ENCODE data around the gene LAMB1. TPM values are rescaled to one million over a fixed set of nuclear protein-coding genes. Genes with fewer than 3 reads are reported as not detected.

The LAMB1 gene
- total RNA-seq, 1 experiment from 2014 or later, result 101 TPM

GRCh38 chr7:108007762-108008161 is 4.8 kb upstream of the LAMB1 start:
- CTCF ChIA-PET, result no interaction called here
- no peaks in the 10 kb centered on the region for H3K9me2 ChIP-seq (replicated peaks; ENCODE audit: low read length)
- H3K36me3 ChIP-seq (ENCODE audit: low read depth, low read length), result no peaks in the 10 kb centered on the region
- peaks cover 1% of the 10 kb centered on the region; the same call in 1 of the 2 replicates for H3K79me2 ChIP-seq (ENCODE audit: low read length)
- H3K9me3 ChIP-seq (ENCODE audit: low read length), result no peaks in the 10 kb centered on the region
- H2AFZ ChIP-seq (ENCODE audit: low read length), result no peak overlapping the region
- H3K27me3 ChIP-seq (ENCODE audit: low read length), result no peaks in the 10 kb centered on the region
- peaks cover 3% of the 10 kb centered on the region for H3F3A ChIP-seq (ENCODE audit: low read length, unreplicated experiment)
- ATAC-seq (no peak), DNase-seq (no peak)
- H4K20me1 ChIP-seq (ENCODE audit: low read length), result no peaks in the 10 kb centered on the region
- no peak overlapping the region for H3K9ac ChIP-seq (ENCODE audit: low read length)
- no TSS peak for BruUV-seq (replicated peaks)
- H3K4me3 ChIP-seq (ENCODE audit: low read length), result no peak overlapping the region
- H3K4me1 ChIP-seq (ENCODE audit: insufficient read depth, low read length), result peaks cover 42% of the 10 kb centered on the region
- TF ChIP-seq EZH2phosphoT487 (IDR thresholded peaks at IDR 0.05; ENCODE audit: borderline replicate concordance, low read length), result no peak
- TF ChIP-seq CTCF (conservative IDR thresholded peaks at IDR 0.05; ENCODE audit: low read depth, low read length), result no peak
- TF ChIP-seq EZH2 (IDR thresholded peaks at IDR 0.05; ENCODE audit: low read length, unreplicated experiment), result no peak
- POLR2A ChIA-PET (ENCODE audit: unreplicated experiment), result no interaction called here
- no peak overlapping the region for H3K4me2 ChIP-seq (ENCODE audit: low read length)
- intact Hi-C loops (cut with micrococcal nuclease), result loop anchor here (10.0 kb wide), 1 partner anchor 263 kb away; the partner anchor contains the start of gene CBLL1
- H3K27ac ChIP-seq (ENCODE audit: low read length), result no peak overlapping the region

- POLR2A ChIA-PET (ENCODE audit: unreplicated experiment), result no interaction called here
- intact Hi-C loops (cut with micrococcal nuclease), result loop anchor here (10.0 kb wide), 1 partner anchor 262 kb away; the partner anchor contains the start of gene CBLL1
Measured at GRCh38 chr7:108007261-108007660, 4.3 kb upstream of the LAMB1 start.

More at GRCh38 chr7:108007261-108007660, 4.3 kb upstream of the LAMB1 start:
- H3K4me3 ChIP-seq (ENCODE audit: low read length), result no peak overlapping the region
- H3K27me3 ChIP-seq (ENCODE audit: low read length), result no peaks in the 10 kb centered on the region
- no peaks in the 10 kb centered on the region for H3K9me3 ChIP-seq (ENCODE audit: low read length)
- DNase-seq (no peak), ATAC-seq (no peak)
- peaks cover 6% of the 10 kb centered on the region for H3K79me2 ChIP-seq (ENCODE audit: low read length)
- no peak overlapping the region for H3K4me2 ChIP-seq (ENCODE audit: low read length)
- no peaks in the 10 kb centered on the region for H3K36me3 ChIP-seq (ENCODE audit: low read depth, low read length)
- BruUV-seq (replicated peaks), result no TSS peak
- no peaks in the 10 kb centered on the region for H3K9me2 ChIP-seq (replicated peaks; ENCODE audit: low read length)
- peaks cover 3% of the 10 kb centered on the region for H3F3A ChIP-seq (ENCODE audit: low read length, unreplicated experiment)
- no peak overlapping the region for H3K27ac ChIP-seq (ENCODE audit: low read length)
- H2AFZ ChIP-seq (ENCODE audit: low read length), result no peak overlapping the region
- no peak for TF ChIP-seq EZH2 (IDR thresholded peaks at IDR 0.05; ENCODE audit: low read length, unreplicated experiment)
- TF ChIP-seq CTCF (conservative IDR thresholded peaks at IDR 0.05; ENCODE audit: low read depth, low read length), result no peak
- no peak for TF ChIP-seq EZH2phosphoT487 (IDR thresholded peaks at IDR 0.05; ENCODE audit: borderline replicate concordance, low read length)
- CTCF ChIA-PET, result no interaction called here
- peaks cover 37% of the 10 kb centered on the region for H3K4me1 ChIP-seq (ENCODE audit: insufficient read depth, low read length)
- H3K9ac ChIP-seq (ENCODE audit: low read length), result no peak overlapping the region
- H4K20me1 ChIP-seq (ENCODE audit: low read length), result no peaks in the 10 kb centered on the region
